HepG2 (cell line): ENCODE data around the gene BIRC5.
A peak's percentile ranks its signal among the peaks of the same experiment; 100 is the strongest.

Experiments
- GPN1 ChIP-seq: sonication (generic); formaldehyde crosslinking; IDR thresholded peaks from 2 replicates; pipeline ENCODE4 v1.5.1; 2020; ENCODE audit warnings: missing genetic modification reagents, borderline replicate concordance
- THRA ChIP-seq: sonication (generic); formaldehyde crosslinking; IDR thresholded peaks from 2 replicates; pipeline ENCODE4 v1.4.0; 2020; ENCODE audit warnings: missing genetic modification reagents, borderline replicate concordance
- ZBTB42 ChIP-seq: sonication (generic); formaldehyde crosslinking; IDR thresholded peaks from 2 replicates; pipeline ENCODE4 v1.5.0; 2020; ENCODE audit warnings: mild to moderate bottlenecking, missing genetic modification reagents
- ZHX2 ChIP-seq, 2 experiments: sonication (generic) in 1 of 2; formaldehyde crosslinking in 1 of 2; IDR thresholded peaks; 2 replicates each; pipeline versions ENCODE4 v1.6.1 to v1.9.0; 2014 to 2022; ENCODE audit warnings: antibody characterized with exemption in 1 of 2, borderline replicate concordance in 1 of 2, inconsistent platforms in 1 of 2, low read depth in 1 of 2, missing genetic modification reagents in 1 of 2
- ZNF124 ChIP-seq: sonication (generic); formaldehyde crosslinking; IDR thresholded peaks from 2 replicates; pipeline ENCODE4 v1.4.0; 2020; ENCODE audit warnings: missing genetic modification reagents
- ZNF788 ChIP-seq: sonication (generic); formaldehyde crosslinking; IDR thresholded peaks from 2 replicates; pipeline ENCODE4 v1.5.0; 2020; ENCODE audit warnings: mild to moderate bottlenecking, missing genetic modification reagents, borderline replicate concordance
- TF ChIP-seq, protein P1 (sequence below): sonication (generic); formaldehyde crosslinking; IDR thresholded peaks from 2 replicates; pipeline ENCODE4 v1.5.0; 2020; ENCODE audit warnings: mild to moderate bottlenecking, missing genetic modification reagents, moderate library complexity

DNA sequence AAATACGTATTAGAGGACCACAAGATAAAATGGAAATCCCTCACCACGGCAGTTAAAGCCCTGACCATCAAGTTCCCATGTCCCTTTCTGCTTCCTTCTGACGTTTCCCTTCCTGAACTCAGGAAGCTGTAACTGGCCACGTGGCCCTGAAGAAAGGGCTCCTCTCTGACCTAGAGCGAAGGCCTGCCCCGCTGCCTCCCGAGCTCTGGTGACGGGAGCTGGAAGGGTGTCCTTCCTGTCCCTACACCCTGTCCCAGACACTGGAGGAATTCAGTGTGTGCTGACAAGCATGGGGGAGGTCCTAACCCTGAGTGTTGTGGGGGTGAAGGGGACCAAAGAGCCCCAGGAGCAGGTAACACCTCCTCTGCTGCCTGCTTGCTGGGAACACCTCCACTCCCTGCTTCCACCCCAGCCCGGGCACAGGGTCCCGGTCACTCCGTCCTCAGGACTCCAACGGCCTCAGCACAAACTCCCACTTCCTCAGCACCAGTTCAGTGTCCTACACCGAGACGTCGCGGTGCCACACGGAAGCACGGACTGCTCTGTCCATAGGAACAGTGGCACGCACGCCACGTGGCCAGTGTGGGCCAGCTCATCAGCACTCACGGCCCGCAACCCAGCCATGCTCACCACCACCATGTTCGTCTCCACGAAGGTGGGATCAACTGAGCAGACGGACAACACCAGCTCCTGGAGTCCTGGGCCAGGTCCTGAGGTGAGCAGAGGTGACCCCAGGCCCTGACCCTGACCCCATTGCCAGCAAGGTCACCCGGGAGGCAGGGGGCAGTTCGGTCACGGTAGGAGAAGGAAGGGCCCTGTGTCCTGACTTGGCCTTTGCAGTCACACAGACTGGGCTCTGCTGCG lies 34.2 kb downstream of the BIRC5 start:
- TF ChIP-seq GPN1 (CRISPR knock-in tag) (no peak), THRA (CRISPR knock-in tag) (peak; percentile 81; the same call in 1 of the 2 replicates), ZNF788 (CRISPR knock-in tag) (0 out of 2 replicates have a peak, but pooled peaks have one; percentile 2), ZNF124 (CRISPR knock-in tag) (no peak), ZHX2 (IDR thresholded peaks at IDR 0.05; ENCODE audit: low read depth) (no peak), ZHX2 (CRISPR knock-in tag; IDR thresholded peaks at IDR 0.05; ENCODE audit: borderline replicate concordance) (no peak), ZBTB42 (CRISPR knock-in tag) (no peak)
- TF ChIP-seq, protein P1, sequence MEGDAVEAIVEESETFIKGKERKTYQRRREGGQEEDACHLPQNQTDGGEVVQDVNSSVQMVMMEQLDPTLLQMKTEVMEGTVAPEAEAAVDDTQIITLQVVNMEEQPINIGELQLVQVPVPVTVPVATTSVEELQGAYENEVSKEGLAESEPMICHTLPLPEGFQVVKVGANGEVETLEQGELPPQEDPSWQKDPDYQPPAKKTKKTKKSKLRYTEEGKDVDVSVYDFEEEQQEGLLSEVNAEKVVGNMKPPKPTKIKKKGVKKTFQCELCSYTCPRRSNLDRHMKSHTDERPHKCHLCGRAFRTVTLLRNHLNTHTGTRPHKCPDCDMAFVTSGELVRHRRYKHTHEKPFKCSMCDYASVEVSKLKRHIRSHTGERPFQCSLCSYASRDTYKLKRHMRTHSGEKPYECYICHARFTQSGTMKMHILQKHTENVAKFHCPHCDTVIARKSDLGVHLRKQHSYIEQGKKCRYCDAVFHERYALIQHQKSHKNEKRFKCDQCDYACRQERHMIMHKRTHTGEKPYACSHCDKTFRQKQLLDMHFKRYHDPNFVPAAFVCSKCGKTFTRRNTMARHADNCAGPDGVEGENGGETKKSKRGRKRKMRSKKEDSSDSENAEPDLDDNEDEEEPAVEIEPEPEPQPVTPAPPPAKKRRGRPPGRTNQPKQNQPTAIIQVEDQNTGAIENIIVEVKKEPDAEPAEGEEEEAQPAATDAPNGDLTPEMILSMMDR (CRISPR knock-in tag) = no peak
